PFSK-1 (cell line): Measurements from ENCODE around the gene GRID1.

Source experiments
- FOXP2 ChIP-seq: optimal IDR thresholded peaks from 2 replicates; pipeline ENCODE3; 2011; ENCODE audit warnings: borderline replicate concordance, control low read depth, inconsistent platforms; ENCODE audit not compliant: insufficient read depth; ENCODE audit errors: extremely low read length, extremely low read depth
- POLR2AphosphoS5 ChIP-seq: IDR thresholded peaks from 2 replicates; pipeline ENCODE4 v1.6.1; 2012; ENCODE audit warnings: low read depth, mild to moderate bottlenecking, control low read depth, low read length, moderate library complexity
- SIN3A ChIP-seq: IDR thresholded peaks from 2 replicates; pipeline ENCODE4 v1.6.1; 2012; ENCODE audit warnings: mild to moderate bottlenecking, low read length, moderate library complexity, borderline replicate concordance; ENCODE audit not compliant: insufficient read depth
- TAF1 ChIP-seq: IDR thresholded peaks from 2 replicates; pipeline ENCODE4 v1.6.1; 2012; ENCODE audit warnings: low read length, control low read depth, borderline replicate concordance; ENCODE audit not compliant: insufficient read depth
- TF ChIP-seq, protein P1 (sequence below), 2 experiments: IDR thresholded peaks; 2 replicates each; pipeline versions ENCODE4 v1.6.1 to v1.8.0; 2011 to 2012; ENCODE audit warnings: low read depth in 2 of 2, low read length in 2 of 2, control low read depth in 1 of 2, inconsistent platforms in 1 of 2, mild to moderate bottlenecking in 1 of 2, moderate library complexity in 1 of 2; ENCODE audit not compliant: insufficient read depth in 1 of 2

The GRID1 gene

DNA sequence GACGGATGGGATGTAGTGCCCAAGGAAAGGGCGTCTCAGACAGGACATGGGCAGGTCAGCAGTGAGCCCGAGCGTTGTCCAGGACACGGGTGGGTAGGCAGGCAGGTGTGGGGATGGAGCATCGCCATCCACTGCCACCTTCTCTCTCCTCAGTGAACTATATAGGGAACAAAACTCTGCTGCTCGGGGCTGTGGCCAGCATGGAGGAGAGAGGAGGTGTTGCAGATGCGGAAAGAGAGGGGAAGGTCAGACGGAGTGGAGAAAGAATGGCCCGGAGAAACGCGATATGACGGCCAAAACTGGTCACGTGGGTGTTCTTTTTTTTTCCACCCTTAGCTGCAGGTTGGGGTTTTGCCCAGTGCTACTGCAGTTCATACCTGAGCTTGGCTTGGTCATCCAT is 71.2 kb downstream of the GRID1 start:
- TF ChIP-seq TAF1 (no peak), POLR2AphosphoS5 (no peak), FOXP2 (no peak), SIN3A (no peak)
- TF ChIP-seq, protein P1, sequence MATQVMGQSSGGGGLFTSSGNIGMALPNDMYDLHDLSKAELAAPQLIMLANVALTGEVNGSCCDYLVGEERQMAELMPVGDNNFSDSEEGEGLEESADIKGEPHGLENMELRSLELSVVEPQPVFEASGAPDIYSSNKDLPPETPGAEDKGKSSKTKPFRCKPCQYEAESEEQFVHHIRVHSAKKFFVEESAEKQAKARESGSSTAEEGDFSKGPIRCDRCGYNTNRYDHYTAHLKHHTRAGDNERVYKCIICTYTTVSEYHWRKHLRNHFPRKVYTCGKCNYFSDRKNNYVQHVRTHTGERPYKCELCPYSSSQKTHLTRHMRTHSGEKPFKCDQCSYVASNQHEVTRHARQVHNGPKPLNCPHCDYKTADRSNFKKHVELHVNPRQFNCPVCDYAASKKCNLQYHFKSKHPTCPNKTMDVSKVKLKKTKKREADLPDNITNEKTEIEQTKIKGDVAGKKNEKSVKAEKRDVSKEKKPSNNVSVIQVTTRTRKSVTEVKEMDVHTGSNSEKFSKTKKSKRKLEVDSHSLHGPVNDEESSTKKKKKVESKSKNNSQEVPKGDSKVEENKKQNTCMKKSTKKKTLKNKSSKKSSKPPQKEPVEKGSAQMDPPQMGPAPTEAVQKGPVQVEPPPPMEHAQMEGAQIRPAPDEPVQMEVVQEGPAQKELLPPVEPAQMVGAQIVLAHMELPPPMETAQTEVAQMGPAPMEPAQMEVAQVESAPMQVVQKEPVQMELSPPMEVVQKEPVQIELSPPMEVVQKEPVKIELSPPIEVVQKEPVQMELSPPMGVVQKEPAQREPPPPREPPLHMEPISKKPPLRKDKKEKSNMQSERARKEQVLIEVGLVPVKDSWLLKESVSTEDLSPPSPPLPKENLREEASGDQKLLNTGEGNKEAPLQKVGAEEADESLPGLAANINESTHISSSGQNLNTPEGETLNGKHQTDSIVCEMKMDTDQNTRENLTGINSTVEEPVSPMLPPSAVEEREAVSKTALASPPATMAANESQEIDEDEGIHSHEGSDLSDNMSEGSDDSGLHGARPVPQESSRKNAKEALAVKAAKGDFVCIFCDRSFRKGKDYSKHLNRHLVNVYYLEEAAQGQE (IDR thresholded peaks at IDR 0.05; ENCODE audit: insufficient read depth in 1 of 2, low read depth in 2 of 2, low read length in 2 of 2), result no peak

DNA sequence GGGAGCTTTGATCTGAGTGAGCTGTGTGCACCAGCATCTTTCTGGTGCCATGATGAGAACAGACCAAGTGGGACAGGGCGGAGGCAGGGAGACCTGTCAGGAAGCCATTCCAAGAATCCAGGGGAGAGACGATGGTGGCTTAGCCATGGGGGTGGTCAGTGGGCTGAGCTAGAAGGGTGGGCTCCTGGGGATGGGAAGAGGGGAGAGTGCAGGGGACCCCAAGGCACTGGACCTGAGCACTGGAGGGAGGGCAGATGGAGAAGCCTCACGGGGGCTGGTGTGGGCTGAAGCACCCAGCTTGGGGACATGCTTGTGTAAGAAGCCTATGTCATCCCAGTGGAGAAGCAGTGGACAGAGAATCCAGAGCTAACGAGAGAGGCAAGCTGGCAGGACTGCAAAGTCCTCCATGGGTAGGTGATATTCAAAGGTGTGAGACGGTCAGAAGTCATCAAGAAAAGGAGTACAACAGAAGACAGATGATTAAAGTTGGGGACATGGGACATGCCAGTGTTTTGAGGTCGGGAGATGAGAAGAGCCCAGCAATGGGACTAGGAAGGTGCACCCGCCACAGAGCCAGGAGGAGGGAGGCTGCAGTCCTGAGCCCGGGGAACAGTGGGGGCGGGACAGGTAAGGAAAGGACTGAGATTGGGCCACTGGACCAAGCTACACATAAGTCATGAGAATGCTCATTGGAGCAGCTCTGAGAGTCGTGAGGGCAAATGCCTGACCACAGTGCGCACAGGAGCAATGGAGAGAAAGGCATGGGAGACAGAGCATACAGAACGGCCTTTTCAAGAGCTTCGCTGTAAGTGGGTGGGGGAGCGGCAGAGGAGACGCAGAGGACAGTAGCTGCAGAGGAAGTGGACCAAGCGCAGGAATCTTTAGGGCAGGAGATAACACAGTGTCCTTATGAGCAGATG is 72.0 kb downstream of the GRID1 start:
- TF ChIP-seq TAF1 (no peak), SIN3A (no peak), FOXP2 (no peak), POLR2AphosphoS5 (no peak)
- TF ChIP-seq, protein P1 (IDR thresholded peaks at IDR 0.05; ENCODE audit: insufficient read depth in 1 of 2, low read depth in 2 of 2, low read length in 2 of 2), result no peak

DNA sequence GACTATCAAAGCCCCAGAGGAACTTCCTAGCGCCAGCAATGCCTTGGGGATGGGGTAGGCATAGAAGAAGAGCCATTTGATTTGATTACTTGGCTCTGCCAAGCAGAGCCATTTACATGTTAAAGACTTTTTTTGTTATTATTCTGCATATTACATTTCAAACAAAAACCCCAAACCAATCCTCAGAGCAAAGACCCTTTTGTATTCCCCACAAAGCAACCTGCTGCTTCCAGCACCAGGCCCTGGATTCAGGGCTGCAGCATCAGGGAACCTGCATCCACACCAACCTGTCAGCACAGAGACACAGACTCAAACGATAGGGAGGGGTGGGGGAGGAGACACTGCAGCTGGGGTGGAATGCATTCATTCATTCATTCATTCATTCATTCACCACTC is 73.2 kb downstream of the GRID1 start:
- TF ChIP-seq SIN3A (no peak), TAF1 (no peak), FOXP2 (no peak), POLR2AphosphoS5 (no peak)
- TF ChIP-seq, protein P1 (IDR thresholded peaks at IDR 0.05; ENCODE audit: insufficient read depth in 1 of 2, low read depth in 2 of 2, low read length in 2 of 2), result no peak

DNA sequence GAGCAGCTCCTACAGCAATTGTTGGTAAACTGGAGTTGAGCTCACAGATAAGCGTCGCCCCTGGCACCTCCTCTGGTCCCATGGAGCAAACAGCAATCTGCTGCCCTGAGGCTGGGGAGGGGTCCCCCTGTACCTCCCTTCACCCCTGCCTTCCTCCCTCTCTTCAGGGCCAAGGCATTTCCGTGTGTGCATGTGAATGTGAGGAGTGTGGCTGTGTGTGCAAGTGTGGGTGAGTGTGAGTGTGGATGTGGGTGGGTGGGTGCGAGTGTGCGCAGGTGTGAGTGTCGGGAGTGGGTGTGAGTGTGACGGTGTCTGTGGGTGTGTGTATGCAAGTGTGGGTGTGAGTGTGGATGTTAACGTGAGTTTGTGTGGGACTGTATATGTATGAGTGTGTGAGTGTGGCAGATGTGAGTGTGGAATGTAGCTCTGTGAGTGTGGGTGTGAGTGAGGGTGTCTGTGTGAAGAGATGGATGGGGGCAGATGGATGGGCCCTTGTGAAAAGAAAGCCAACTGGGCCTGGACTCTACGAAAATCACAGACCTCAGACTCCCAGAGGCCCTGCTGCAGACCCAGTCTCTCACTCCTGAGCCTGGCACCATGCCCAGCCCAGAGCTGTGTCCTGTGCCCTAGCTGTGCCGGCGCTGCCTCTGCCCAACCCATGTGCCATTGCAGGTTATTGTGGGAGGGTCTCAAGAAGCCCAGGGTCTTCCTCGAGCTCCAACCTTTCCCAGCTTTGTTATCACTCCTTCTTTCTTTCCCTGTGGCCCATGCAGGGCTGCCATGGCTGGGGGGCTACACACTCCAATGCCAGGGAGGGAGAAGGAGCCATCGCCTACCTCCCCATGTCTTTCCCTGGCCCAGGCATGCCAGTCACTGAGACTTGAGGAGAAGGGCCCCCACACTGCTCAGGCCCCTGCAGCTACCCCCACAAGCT is 73.9 kb downstream of the GRID1 start:
- TF ChIP-seq, protein P1 (IDR thresholded peaks at IDR 0.05; ENCODE audit: insufficient read depth in 1 of 2, low read depth in 2 of 2, low read length in 2 of 2), result no peak
- no peak for TF ChIP-seq POLR2AphosphoS5
- no peak for TF ChIP-seq FOXP2
- no peak for TF ChIP-seq TAF1
- no peak for TF ChIP-seq SIN3A
